AML-193 (cell line): ENCODE measurements around the gene SNX17.
A peak's percentile ranks its signal among the peaks of the same experiment; 100 is the strongest.
"Not testable (repeated sequence)": the region's sequence is repeated elsewhere in the genome, so short reads cannot be mapped to it uniquely, and the experiment has no call there.

Source experiments
- DNase-seq, 2 experiments: peaks; one replicate each; lab custom pipeline; 2025; lab: John Stamatoyannopoulos, UW

Gene SNX17

DNA sequence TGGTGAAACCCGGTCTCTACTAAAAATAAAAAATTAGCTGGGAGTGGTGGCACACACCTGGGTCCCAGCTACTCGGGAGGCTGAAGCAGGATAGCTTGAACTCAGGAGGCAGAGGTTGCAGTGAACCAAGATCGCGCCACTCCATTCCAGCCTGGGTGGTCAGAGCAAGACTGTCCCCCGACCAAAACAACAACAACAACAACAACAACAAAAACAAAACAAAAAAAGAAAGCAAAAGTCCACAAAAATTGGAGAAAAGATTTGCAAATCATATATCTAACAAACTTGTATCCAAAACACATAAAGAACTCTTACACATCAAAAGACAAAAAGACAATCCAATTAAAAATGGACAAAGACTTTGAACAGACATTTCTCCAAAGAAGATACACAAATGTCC, 28.5 kb downstream of the SNX17 start:
- DNase-seq: no peak

DNA sequence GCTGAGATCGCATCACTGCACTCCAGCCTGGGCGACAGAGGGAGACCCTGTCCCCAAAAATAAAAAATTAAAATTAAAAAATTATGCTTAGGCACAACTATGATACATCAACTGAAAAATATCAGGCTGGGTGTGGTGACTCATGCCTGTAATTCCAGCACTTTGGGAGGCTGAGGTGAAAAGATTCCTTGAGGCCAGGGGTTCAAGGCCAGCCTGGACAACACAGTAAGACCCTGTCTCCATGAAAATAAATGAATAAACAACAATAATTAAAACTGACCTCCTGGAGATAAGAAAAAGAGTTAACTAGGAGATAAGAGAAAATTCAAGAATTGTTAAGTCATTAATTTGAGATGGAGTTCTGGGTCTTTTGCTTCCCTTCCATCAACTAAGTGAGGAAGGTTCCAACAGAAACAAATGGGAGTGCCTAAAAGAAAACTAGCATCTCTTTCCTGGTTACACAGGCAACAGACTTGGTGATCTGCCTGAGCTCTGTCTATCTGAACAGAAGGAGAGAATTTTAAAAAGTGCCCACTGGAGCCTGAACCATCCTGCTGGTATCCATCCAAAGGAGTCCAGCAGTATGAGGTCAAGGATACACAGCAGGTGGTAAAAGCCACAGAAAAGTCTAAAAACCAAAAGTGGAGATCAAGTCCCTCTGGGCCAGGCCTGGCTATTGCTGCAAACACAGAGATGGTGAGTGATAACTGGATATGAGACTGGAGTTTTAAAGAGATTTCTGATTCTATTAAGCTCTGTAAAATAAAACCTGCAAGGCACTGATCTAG, 30.1 kb downstream of the SNX17 start:
- no peak for DNase-seq

DNA sequence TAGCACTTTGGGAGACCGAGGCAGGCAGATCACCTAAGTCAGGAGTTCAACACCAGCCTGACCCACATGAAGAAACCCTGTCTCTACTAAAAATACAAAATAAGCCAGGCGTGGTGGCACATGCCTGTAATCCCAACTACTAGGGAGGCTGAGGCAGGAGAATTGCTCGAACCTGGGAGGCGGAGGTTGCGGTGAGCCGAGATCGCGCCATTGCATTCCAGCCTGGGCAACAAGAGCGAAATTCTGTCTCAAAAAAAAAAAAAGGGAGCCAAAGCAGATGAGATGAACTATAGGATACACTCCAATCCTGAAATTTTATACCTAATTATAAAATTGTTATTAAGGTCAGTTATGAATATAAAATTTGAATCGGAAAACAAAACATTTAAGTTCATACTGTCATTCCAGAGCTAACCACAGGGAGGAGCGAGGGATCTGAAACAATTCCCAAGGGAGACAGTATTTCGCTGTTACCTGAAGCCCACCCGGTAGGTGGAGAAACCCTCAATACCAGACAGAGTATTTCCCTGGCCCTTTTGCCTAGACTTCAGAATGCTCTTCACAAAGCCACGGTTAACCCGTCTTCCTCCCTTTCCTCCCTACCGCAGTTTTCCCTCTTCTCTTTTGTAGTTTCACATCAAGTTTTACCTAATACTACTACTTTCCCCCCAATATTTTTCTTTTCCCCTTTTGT, 37.5 kb downstream of the SNX17 start:
- DNase-seq: peak in 1 of 2 experiments; percentile 5

DNA sequence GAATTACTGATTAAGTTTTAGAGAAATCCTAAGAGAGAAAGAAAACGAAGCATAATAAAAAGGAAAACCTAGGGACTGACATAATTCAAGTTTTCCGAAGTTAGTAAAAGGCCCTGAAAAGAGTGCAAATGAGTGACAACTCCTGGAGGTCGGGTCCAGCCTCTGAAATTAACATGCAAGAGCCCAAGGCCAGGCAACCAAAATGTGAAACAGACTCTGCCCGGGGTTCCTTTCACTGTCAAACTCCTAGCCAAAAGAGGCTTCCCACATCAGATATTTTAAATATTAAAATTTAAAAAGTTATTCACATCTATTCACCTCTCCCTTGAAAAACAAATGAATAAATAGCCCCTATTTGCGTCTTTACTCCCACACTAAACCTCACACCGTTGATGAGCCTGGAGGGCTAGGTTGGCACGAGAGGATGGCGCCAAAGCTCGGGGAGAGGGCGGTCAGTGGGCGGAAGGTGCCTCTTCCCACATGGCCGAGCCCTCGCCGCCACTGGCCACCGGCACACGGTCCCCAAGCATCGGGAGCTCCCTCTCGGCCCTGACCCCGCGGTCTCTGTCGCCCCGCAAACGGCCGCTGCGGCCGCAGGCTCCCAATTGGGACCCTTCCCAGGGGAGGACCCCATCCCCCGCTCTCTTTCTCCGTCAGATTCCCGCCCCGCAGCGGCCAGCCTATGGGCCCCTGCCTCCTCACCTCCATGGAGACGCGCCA, 38.3 kb downstream of the SNX17 start:
- DNase-seq: peak; percentile 15 to 28

DNA sequence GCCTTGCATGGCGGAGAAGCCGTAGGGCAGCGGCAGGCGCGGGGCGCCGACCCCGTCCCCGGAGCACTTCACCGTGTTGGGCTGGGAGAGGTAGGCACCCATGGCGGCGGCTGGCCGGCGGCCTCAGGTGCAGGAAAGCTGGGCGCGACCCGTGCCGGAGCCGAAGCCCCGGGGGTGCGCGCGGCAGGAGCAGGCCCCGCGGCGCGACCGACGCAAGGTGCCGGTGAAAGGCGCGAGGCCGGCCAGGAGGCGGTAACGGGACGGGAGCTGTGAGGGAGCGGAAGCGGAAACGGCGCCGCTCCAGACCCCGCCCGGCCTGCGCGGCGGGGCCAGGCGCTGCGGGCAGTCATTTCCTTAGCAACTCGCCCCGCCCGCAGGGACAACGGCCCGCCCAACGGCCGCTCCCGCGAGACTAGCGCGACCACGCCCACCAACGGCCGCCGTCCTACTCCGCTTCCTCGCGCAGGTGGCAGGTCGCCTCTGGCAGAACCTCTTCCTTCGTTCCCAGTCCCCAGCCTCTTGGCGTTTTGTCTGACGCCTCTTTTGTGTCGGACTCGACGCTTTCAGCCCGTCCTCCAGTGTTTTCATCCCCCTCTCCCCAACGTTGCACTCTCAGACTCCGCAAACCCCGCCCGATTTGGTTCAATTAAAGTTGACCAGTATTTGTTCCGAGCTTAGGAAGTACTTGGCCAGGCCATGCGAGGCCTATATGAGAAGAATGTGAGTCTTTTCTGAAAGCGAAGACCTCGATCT, 39.1 kb downstream of the SNX17 start, which contains the start of gene PPM1G:
TSS of gene PPM1G (minus strand) at position 271 of the 753 bp plus-strand sequence. CDS start at position 102, 169 bp downstream.
- peak; percentile 87 for DNase-seq

DNA sequence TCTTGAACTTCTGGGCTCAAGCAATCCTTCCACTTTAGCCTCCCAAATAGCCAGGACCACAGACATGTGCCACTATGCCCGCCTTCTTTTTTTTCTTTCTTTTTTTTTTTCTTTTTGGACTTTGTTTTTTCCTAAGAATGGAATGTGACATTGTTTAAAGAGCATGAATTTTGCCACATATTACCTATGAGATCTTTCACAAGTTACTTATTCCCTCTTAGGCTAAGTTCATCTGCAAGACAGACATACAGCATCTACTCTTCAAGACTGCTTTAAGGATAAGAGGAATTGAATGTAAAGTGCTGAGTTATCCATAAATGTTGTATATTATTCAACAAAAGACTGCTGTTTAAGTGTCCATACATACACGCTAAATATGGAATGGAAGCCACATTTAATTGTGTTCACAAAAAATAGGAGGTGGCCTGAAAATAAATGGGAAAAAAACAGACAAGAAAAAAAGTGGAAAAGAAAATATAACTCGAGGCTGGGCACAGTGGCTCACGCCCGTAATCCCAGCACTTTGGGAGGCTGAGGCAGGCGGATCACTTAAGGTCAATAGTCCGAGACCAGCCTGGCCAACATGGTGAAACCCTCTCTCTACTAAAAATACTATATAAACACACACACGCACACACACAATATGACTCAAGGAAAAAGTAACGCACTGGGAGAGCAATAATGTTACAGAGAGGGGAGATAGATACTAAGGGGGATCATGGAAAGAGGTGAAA, 42.2 kb downstream of the SNX17 start:
- no peak for DNase-seq

DNA sequence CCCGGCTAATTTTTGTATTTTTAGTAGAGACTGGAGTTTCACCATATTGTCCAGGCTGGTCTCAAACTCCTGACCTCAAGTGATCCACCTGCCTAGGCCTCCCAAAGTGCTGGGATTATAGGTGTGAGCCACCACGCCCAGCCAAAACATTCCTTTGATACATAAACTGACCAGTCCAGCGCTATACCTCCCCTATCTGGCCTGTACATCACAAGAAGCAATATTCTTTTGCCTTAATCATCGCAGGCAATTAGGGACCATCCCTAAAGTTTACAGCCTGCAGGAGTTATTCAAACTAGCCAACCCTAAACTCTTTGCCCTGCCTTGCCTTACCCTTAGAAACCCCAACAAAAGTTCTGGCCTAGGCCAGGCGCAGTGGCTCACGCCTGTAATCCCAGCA, 45.7 kb downstream of the SNX17 start:
- DNase-seq: no peak

DNA sequence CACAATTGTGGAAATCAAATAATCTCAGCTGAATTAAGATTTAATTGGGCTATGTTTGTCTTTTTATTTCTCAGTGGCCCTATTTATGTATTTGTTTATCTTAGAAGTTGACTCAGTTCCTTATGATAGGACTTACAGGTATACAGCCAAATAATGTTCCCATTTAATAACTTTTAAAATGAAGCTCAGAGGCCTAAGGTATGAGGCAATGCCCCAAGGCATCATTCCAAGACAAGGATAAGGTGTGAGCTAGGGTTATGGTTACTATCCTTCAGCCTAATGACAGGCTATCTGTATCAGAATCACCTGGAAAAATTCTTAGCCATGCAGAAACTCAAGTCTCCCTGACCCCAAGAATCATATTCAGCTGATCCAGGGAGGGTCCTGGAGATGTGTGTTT, 50.6 kb downstream of the SNX17 start:
- no peak for DNase-seq

DNA sequence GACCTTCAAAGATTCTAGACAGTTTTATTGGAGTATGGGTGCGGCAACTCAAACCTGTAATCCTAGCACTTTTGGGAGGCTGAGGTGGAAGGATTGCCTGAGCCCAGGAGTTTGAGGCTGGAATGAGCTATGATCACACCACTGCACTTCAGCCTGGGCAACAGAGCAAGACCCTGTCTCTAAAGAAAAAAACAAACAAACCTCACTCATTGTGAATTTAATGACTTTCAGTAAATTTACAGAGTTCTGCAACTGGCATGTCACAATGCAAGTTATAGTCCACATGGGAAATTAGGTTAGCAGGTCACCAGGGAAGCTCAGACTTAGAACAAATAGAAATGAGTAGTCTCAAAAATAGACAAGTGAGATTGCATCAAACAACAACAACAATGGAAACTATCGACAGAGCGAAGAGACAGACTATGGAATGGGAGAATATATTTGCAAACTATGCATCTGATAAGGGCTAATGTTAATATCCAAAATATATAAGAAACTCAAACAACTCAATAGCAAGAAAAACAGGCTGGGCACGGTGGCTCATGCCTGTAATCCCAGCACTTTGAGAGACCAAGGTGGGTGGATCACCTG, 51.3 kb downstream of the SNX17 start:
- DNase-seq: no peak

DNA sequence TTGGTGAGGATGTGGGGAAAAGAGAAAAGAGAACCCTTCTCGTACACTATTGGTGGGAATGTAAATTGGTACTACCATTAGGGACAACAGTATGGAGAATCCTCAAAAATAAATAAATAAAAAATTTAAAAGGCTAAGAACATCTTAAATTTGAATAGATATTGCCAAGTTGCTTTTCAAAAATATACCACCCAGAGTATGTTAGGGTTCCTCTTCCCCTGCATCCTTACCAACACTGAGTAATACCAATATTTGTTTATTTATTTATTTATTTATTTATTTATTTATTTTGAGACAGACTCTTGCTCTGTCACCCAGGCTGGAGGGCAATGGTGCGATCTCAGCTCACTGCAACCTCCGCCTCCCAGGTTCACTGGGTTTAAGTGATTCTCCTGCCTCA, 52.5 kb downstream of the SNX17 start:
- DNase-seq: no peak

DNA sequence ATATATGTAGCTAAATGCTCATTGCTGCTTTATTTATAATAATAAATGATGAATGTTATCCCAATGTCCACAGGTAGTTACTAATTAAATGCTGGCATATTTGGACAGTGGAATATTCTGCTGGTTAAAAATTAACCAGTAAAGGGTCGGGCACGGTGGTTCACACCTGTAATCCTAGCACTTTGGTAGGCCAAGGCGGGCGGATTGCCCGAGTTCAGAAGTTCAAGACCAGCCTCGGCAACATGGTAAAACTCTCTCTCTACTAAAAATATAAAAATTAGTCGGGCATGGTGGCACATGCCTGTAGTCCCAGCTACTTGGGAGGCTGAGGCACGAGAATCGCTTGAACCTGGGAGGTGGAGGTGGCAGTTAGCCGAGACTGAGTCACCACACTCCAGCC, 54.6 kb downstream of the SNX17 start:
- not testable (repeated sequence) for DNase-seq
